ENCODE data around the gene RIPOR3.
"Not testable (repeated sequence)": the region's sequence is repeated elsewhere in the genome, so short reads cannot be mapped to it uniquely, and the experiment has no call there.

Gene RIPOR3

DNA sequence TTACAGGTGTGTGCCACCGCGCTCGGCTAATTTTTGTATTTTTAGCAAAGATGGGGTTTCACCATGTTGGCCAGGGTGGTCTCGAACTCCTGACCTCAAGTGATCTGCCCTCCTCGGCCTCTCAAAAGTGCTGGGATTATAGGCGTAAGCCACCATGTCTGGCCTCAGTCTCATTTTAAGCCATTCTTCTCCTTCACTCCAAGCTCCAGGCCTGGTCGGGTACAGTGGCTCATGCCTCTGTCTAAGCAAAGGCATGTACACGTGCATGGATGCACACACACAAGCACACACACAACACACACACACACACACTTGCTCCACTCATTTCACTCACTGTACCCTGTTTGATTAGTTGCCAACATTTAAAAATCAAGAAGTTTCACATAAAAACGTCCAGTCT is 32.3 kb upstream of the RIPOR3 start:
- no peak for DNase-seq

DNA sequence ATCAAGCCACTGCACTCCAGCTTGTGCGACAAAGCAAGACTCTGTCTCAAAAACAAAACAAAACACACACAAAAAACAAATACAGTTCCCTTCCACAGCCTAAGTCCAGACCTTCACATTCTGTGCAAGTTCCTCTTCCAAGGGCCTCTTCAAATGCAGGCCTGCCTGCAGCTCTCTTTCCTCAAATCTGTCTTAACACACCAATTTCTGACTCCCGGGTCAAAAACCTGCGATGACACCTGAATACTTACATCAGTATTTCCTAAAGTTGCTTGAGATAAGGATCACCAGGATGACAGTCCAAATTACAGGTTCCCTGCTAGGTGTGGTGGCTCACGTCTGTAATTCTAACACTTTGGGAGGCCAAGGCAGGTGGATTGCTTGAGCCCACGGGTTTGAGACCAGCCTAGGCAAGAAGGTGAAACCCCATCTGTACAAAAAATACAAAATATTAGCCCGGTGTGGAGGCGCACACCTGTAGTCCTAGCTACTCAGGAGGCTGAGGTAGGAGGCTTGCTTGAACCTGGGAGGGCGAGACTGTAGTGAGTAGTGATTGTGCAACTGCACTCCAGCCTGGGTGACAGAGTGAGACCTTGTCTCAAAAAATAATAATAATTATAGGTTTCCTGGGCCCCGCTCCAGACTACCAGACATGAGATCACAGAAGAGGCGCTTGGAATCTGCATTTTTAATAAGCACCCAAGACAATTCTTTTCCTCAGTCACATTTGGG is 31.2 kb upstream of the RIPOR3 start:
- DNase-seq: no peak

DNA sequence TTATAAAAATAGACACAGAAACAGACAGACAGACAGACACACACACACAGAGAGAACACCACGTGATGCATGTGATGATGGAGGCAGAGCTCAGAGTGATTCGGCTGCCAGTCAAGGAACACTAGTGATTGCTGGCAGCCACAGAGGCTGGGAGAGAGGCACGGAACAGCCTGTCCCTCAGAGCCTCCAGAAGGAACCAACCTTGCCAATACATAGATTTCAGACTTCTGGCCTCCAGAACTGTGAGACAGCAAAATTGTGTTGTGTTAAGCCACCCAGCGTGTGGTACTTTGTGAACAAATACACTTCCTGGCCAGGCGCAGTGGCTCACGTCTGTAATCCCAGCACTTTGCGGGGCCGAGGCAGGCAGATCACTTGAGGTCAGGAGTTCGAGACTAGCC is 30.5 kb upstream of the RIPOR3 start:
- no peak for DNase-seq

DNA sequence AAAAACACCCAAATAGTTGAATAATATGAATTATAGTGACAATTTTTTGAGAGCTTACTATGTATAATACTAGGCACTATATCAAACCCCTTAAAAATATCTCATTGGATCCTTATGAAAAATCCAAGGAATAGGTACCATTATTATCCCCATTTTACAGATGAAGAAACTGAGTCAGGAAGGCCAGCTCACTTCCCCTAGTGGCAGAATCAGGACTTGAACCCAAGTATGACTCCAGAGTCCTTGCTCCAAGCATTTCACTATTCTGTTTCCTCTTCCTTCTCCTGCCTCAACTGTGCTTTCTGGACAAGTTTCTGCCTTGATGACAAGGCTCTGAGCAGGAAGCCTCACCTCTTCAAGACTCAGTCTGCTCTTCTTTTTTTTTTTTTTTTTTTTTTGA is 29.2 kb upstream of the RIPOR3 start:
- no peak for DNase-seq

DNA sequence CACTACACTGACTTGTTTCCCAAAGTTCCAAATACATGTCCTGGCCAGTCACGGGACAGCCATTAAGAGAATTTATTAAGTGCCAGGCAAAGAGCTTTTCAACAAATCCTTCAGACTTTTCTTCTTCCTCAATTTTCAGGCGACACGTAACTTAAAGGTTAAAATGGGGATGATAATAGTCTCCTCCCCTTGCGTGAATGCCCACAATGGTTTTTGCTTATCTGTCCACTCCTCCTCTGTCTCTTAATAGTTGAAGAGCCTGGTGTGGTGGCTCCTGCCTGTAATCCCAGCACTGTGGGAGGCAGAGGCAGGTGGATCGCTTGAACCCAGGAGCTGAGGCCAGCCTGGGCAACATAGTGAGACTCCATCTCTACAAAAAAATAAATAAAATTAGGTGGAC is 28.7 kb upstream of the RIPOR3 start:
- DNase-seq: no peak

DNA sequence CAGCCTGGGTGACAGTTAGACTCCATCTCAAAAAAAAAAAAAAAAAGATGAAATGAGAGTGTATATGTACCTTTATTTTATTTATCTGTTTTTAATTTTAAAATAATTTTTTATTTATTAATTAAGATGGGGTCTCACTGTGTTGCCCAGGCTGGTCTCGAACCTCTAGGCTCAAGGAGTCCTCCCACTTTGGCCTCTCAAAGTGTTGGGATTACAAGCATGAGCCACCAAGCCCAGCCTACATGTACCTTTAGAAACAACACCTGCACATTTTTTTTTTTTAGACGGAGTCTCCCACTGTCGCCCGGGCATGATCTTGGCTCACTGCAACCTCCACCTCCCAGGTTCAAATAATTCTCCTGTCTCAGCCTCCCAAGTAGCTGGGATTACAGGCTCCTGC is 28.0 kb upstream of the RIPOR3 start:
- no peak for DNase-seq

DNA sequence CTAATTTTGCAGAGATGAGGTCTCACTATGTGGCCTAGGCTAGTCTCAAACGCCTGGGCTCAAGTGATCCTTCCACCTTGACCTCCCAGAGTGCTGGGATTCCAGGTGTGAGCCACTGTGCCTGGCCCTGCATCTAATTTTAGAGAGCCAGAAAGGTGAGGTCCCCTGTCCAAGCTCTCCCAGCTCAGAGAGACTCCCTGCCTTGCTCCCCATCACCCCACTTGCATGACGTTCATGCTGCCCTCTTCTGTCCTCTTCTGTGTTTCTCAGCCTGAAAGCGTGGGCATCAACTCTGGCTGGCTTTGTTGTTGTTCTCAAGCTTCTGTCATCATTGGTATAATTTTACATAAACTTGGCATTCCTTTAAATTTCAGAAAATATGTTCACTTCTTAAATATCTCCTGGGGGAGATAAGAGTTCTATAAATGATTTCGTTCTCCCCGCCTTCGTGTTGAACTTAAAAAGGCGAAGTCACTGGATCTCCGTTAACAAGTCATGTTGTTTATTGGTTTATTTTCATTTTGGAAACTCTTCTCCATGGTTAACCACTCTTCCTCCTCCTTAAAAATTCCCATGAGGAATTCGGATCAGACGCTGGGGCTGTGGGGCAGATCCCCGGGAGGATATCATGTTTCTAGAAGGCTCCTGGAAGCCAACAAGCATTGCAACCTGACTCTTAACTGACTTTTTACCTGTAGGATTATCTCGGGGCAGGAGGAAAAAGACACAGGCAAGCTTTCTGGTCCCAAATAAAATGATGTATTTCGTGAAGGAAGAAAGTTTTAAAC is 26.8 kb upstream of the RIPOR3 start:
- no peak for DNase-seq

DNA sequence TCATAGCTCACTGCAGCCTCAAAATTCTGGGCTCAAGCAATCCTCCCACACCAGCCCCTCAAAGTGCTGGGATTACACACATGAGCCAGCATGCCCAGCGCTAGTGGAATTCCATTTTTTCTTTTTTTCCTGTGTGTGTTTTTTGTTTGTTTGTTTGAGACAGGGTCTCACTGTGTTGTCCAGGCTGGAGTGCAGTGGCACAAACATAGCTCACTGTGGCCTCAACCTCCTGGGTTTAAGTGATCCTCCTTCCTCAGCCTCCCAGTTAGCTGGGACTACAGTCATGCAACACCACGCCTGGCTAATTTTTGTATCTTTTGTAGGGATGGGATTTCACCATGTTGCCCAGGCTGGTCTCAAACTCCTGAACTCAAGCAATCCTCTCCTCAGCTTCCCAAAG is 26.0 kb upstream of the RIPOR3 start:
- DNase-seq: no peak

DNA sequence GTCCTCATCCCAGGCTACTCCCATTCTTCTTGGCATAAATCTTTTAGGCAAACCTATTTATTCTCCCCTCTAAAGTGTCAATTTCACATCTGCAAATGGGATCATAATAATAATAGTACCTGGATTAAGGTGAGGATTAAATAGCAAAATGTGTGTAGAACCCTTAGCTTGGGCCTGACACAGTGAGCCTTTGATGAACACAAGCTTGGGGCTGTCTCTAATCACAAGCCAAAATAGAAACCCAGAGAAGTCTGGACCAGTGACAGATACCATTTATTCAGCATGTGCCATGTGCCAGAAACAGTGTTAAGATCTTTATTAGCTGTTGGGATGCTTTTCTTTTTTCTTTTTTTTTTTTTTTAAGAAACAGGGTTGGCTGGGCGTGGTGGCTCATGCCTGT is 25.2 kb upstream of the RIPOR3 start:
- DNase-seq: no peak

DNA sequence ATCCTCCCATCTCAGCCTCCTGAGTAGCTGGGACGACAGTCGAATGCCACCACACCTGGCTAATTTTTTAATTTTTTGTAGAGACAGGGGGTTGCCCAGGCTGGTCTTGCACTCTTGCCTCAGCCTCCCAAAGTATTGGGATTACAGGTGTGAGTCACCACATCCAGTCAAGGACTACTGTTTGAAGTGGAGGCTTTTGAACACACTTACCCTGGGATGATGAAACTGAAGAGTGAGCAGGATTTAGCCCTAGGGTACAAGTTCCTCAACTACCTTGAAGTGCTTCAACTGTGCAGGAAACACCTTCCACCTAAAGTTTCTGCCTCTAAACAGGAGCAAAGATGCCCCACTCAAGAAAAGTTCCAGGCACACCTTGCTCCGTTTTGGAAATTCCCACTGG is 24.4 kb upstream of the RIPOR3 start:
- DNase-seq: no peak

DNA sequence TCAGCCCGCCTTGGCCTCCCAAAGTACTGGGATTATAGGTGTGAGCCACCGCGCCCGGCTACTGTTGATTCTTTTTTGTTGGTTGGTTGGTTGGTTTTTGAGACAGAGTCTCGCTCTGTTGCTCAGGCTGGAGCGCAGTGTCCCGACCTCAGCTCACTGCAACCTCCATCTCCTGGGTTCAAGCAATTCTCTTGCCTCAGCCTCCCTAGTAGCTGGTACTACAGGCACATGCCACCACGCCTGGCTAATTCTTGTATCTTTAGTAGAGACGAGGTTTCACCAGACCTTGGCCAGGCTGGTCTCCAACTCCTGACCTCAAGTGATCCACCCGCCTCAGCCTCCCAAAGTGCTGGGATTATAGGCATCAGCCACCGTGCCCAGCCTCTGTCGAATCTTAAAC is 23.1 kb upstream of the RIPOR3 start:
- DNase-seq: not testable (repeated sequence)

DNA sequence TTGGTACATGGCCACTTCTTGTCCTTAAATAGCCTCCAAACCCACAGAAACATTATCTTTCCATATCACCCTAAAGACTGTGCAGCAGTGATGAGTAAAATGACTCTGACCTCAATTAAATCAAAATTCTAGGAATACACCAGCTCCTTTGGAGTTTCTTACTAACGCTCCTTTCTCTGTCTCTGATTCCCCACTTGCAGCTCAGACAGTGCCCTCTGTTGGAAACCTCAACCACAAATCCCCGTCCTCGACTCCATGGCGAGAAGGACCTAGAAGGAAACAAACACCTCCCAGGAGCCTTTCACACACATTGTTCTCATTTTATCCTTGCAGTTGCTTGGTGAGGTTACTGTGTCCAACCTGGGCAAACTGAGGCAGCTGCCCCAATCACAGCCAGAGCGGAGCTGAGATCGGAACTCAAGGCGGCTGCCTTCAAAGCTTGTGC is 22.3 kb upstream of the RIPOR3 start:
- DNase-seq: no peak

DNA sequence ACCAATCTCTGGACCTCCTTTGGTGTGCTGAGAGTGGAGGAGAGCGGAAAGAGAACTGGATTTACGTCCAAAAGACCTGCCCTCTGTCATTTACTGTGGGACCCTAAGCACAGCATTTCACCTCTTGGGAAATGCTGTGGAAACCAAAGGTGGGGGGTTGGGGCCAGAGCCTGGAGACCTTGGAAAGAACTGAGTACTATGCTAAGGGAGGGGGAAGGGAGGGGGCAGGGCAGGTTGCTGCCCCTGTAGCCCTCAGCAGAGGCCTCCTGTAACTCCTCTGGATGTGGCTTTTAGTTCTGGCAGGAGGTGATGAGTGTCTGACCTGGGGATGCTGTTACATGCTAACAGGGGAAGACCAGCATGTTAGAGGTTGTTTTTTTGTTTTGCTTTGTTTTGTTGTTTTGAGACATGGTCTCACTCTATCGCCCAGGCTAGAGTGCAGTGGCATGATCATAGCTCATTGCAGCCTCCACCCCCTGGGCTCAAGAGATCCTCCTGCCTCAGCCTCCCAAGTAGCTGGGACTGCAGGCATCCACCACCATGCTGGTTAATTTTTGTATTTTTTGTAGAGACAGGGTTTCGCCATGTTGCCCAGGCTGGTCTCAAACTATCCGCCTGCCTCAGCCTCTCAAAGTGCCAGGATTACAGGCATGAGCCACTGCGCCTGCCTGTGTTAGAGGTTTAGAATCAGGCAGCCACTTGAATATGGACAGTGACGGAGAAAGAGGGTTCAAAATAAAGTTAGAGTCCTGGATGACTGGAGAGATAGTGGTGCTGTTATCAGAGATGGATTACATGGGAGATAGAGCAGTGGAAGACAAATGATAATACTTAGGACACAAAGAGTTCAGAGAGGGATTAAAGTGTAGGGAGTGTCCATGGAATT is 21.7 kb upstream of the RIPOR3 start:
- DNase-seq: no peak

DNA sequence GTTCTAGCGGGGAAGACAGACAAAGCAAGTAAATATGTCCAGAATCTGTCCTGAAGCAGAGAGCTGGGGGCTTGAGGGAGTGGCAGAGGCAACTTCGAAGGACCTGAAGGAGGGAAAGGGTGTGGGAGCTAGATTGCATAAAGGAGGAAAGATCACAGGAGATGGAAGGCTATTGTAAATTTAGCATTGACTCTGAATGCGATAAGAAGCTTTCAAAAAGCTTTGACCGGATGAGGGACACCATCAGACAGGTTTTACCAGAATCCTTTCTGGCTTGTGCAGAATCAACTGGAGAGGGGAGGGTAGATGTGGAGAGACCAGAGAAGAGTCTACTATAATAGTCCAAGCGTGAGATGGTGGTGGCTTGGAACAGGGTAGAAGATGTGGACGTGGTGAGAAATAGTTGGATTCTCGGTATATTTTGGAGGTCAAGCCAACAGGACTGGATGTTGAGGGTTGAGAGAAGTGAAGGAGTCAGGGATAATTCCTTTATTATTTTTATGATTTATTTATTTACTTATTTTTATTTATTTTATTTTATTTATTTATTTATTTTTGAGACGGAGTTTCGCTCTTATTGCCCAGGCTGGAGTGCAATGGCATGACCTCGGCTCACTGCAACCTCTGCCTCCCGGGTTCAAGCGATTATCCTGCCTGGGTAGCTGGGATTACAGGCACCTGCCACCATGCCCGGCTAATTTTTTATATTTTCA is 19.9 kb upstream of the RIPOR3 start:
- no peak for DNase-seq

DNA sequence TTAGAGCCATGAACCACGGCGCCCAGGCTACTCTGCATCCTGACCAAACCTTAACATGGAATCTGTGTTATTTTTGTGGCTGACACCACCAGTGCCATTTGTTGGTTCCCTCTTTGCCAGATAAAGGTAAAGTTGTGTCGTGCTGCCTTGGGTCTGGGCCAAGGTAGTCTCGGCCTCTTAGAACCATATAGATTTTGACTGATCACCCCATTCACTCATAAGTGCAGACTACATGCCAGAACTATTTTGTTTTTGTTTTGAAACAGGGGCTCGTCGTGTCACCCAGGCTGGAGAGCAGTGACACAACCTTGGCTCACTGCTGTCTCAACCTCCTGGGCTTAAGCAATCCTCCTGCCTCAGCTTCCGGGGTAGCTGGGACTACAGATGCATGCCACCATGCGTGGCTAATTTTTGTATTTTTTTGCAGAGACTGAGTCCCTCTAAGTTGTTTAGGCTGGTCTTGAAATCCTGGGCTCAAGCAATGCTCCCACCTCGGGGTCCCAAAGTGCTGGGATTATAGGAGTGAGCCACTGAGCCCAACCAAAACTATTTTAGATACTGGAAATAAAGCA is 19.2 kb upstream of the RIPOR3 start:
- no peak for DNase-seq

DNA sequence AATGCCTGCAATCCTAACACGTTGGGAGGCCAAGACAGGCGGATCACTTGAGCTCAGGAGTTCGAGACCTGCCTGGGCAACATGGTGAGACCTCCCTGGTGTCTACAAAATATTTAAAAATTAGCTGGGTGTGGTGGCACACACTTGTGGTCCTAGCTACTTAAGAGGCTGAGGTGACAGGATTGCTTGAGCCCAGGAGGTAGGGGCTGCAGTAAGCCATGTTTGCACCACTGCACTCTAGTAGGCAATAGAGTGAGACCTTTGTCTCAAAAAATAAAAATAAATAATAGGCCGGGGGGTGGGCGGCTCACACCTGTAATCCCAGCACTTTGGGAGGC is 18.3 kb upstream of the RIPOR3 start:
- no peak for DNase-seq

DNA sequence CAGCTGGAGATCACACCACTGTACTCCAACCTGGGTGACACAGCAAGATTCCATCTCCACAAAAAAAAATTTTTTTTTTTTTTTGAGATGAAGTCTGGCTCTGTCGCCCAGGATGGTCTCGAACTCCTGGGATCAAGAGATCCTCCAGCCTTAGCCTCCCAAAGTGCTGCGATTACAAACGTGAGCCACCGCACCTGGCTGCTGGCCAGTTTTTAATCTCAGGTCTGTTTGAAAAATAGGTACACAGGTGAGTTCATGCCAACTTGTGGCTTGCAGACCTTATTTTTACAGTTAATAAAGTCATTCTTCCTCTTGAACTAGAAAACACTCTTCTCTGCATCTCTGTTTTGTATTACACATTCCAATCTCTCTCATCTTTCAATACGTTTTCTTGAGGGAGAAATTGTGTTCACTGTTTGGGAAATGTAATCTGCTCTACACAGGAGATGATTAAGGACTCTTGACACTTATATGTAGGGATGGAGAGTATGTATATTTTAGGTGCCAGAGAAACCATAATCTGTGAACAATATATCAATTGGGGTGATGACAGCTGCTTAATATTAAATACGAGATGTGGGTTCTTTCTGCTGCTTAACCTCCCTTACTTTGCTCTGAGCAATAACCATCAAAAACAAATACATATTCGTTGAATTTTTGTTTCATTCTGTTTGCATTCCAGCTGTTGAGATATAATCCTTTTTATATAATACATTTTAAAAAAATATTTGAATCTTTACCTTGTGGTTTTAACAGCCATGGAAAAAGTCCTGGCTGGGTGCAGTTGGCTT is 17.7 kb upstream of the RIPOR3 start:
- DNase-seq: no peak

DNA sequence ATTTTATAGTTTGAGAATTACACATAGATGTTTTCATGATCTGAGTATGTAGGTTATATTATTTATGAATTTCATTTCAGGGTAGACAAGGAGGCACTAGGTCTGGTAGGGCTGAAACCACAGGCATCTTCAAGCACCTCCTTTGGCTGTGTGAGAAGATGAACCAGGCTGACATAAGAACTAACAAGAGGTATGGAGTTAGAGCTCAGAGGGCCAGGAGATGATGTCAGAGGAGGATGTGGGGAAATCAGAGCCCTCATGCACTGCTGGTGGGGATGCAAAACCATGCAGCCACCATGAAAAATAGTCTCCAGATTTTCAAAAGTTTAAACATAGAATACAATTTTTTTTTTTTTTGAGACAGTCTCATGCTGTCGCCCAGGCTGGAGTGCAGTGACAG is 13.6 kb upstream of the RIPOR3 start:
- DNase-seq: no peak

DNA sequence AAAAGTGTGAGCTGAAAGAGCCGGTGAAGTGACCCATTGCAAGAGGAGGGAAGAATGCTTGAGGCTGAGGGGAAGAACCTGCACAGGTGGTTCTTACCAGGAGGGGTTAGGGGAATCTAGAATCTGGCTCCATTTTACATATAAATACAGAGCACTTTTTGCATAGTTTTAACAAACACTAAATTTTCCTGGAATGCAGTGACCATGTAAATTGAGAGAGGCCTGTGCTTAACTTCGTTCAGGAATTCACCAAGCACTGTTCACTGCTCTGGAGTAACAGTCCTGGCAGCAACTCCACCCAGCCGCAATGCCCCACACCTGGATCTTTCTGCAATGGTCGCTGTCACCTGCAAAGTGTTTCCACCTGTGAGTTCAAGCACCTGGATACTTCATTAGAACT is 13.2 kb upstream of the RIPOR3 start:
- no peak for DNase-seq

DNA sequence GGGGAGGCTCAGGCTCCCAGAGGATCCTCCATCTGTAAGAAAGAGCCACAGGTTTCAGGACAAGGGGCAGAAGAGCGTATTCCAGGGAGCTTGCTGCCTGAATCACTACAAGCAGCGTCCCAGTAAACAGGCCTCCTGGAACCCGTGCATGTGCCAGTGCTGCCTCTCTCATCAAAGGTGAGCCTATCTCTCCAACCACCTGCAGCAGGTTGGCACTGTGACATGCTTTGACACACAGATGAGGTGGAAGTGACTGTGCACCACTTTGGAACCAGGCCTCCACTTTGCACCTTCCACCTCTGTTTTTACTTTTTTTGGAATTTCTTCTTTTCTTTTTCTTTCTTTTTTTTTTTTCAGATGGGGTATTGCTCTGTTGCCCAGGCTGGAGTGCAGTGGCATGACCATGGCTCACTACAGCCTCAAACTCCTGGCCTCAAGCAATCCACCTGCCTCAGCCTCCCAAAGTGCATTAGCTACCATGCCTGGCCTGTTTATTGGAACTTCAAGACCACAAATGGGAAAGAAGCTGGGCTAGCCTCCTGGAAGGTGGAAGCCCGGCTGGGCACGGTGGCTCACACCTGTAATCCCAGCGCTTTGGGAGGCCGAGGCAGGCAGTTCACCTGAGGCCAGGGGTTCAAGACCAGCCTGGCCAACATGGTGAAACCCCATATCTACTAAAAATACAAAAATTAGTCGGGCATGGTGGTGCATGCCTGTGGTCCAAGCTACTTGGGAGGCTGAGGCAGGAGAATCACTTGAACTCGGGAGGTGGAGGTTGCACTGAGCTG is 12.5 kb upstream of the RIPOR3 start:
- not testable (repeated sequence) for DNase-seq
